GM23338 (cell line): Measurements from ENCODE around the gene ZNF594. TPM values are rescaled to one million over a fixed set of nuclear protein-coding genes. Genes with fewer than 3 reads are reported as not detected.

ENCODE experiments used
- ATAC-seq: fragments of 200-7000 bp; cut with Tn5 transposase; 3 replicates; pipeline ENCODE4 v1.9.1; 2020
- DNase-seq: peaks from one replicate; pipeline ENCODE4 v3.0.0-alpha.2; 2015; ENCODE audit warnings: low spot score
- H2AFZ ChIP-seq: fragments of 200-600 bp; sonication (generic); 2 replicates; pipeline ENCODE4 v1.8.0; 2016; ENCODE audit warnings: antibody characterized with exemption, mild to moderate bottlenecking, moderate library complexity
- H3F3A ChIP-seq: fragments of 200-600 bp; sonication (generic); replicated peaks from 2 replicates; pipeline ENCODE4 v1.8.0; 2017; ENCODE audit warnings: antibody characterized with exemption, mixed run types, low read depth
- H3K27ac ChIP-seq: fragments of 200-600 bp; sonication (generic); 2 replicates; pipeline ENCODE4 v1.6.1; 2016; ENCODE audit warnings: low read depth
- H3K27me3 ChIP-seq: fragments of 200-600 bp; sonication (generic); 2 replicates; pipeline ENCODE4 v1.8.0; 2016; ENCODE audit warnings: mild to moderate bottlenecking, mixed run types, moderate library complexity; ENCODE audit not compliant: insufficient read depth
- H3K36me3 ChIP-seq: fragments of 200-600 bp; sonication (generic); 2 replicates; pipeline ENCODE4 v1.8.0; 2016; ENCODE audit warnings: mild to moderate bottlenecking; ENCODE audit not compliant: insufficient read depth
- H3K4me1 ChIP-seq: fragments of 200-600 bp; sonication (generic); 2 replicates; pipeline ENCODE4 v1.8.0; 2016; ENCODE audit warnings: mild to moderate bottlenecking, moderate library complexity; ENCODE audit not compliant: insufficient read depth
- H3K4me2 ChIP-seq: fragments of 200-600 bp; sonication (generic); 2 replicates; pipeline ENCODE4 v1.7.1; 2017; ENCODE audit warnings: mixed run types
- H3K4me3 ChIP-seq: fragments of 200-600 bp; sonication (generic); 2 replicates; pipeline ENCODE4 v1.6.1; 2016; ENCODE audit warnings: mixed run types
- H3K79me2 ChIP-seq: fragments of 200-600 bp; sonication (generic); replicated peaks from 2 replicates; pipeline ENCODE4 v1.8.0; 2017; ENCODE audit warnings: mild to moderate bottlenecking; ENCODE audit not compliant: insufficient read depth
- H3K9me2 ChIP-seq: fragments of 200-600 bp; sonication (generic); 2 replicates; pipeline ENCODE4 v1.8.0; 2017; ENCODE audit not compliant: insufficient read depth
- H4K20me1 ChIP-seq: fragments of 200-600 bp; sonication (generic); replicated peaks from 2 replicates; pipeline ENCODE4 v1.8.0; 2017; ENCODE audit warnings: mild to moderate bottlenecking; ENCODE audit not compliant: insufficient read depth
- H3K27ac Mint-ChIP-seq: 2 replicates; pipeline ENCODE4 v1.8.0; 2020; ENCODE audit warnings: inconsistent platforms, mild to moderate bottlenecking, moderate library complexity, mixed read lengths
- H3K27me3 Mint-ChIP-seq: 3 replicates; pipeline ENCODE4 v1.8.0; 2022; ENCODE audit warnings: low read depth, mild to moderate bottlenecking, moderate library complexity, mixed read lengths, inconsistent platforms; ENCODE audit not compliant: insufficient read depth, poor library complexity
- H3K36me3 Mint-ChIP-seq: 3 replicates; pipeline ENCODE4 v1.8.0; 2021; ENCODE audit warnings: low read depth, mild to moderate bottlenecking, inconsistent platforms, moderate library complexity, mixed read lengths
- H3K4me1 Mint-ChIP-seq: 3 replicates; pipeline ENCODE4 v1.8.0; 2020; ENCODE audit warnings: mild to moderate bottlenecking, inconsistent platforms, mixed read lengths
- H3K4me3 Mint-ChIP-seq: 3 replicates; pipeline ENCODE4 v1.8.0; 2021; ENCODE audit warnings: moderate library complexity, mild to moderate bottlenecking, inconsistent platforms, mixed read lengths
- H3K9me3 Mint-ChIP-seq: 3 replicates; pipeline ENCODE4 v1.8.0; 2020; ENCODE audit warnings: moderate library complexity, mild to moderate bottlenecking, inconsistent platforms, mixed read lengths
- EZH2 ChIP-seq: fragments of 200-600 bp; sonication (generic); IDR thresholded peaks from one replicate; pipeline ENCODE4 v1.8.0; 2017; ENCODE audit warnings: antibody characterized with exemption, mild to moderate bottlenecking, low read depth; ENCODE audit not compliant: unreplicated experiment
- EZH2phosphoT487 ChIP-seq: fragments of 200-600 bp; sonication (generic); IDR thresholded peaks from one replicate; pipeline ENCODE4 v1.8.1; 2018; ENCODE audit warnings: antibody characterized with exemption; ENCODE audit not compliant: unreplicated experiment
- JUNB ChIP-seq: IDR thresholded peaks from one replicate; pipeline ENCODE4 v1.6.1; 2016; ENCODE audit warnings: antibody characterized with exemption; ENCODE audit not compliant: unreplicated experiment
- POLR2AphosphoS5 ChIP-seq: IDR thresholded peaks from 2 replicates; pipeline ENCODE4 v1.6.1; 2016; ENCODE audit warnings: antibody characterized with exemption, low read depth
- REST ChIP-seq: IDR thresholded peaks from one replicate; pipeline ENCODE4 v1.6.1; 2018; ENCODE audit warnings: antibody characterized with exemption; ENCODE audit not compliant: unreplicated experiment
- ZNF114 ChIP-seq: fragments of 250-450 bp; sonication (Bioruptor Pico); IDR thresholded peaks from 2 replicates; pipeline ENCODE4 v1.5.0; 2020; ENCODE audit warnings: mild to moderate bottlenecking, moderate library complexity
- ZNF331 ChIP-seq: fragments of 250-450 bp; sonication (Bioruptor Pico); IDR thresholded peaks from 2 replicates; pipeline ENCODE4 v1.5.0; 2020; ENCODE audit warnings: low read depth, mild to moderate bottlenecking, moderate library complexity
- polyA plus RNA-seq: library from polyadenylated mRNA; unstranded; fragments of >200 nt; fragmentation: Nextera tagmentation; extraction: Ambion mirVana; gene quantifications from 2 replicates; pipeline ENCODE4 v1.2.1, GENCODE V29; 2016
- total RNA-seq: library from RNA; depleted of rRNA; stranded (reverse); fragments of >200 nt; shearing (Covaris generic); gene quantifications from 2 replicates; pipeline ENCODE4 v1.2.3, GENCODE V29; 2014
- TF ChIP-seq, protein P1 (sequence below), 2 experiments: fragments of 200-600 bp in 1 of 2; sonication (generic) in 1 of 2; conservative IDR thresholded peaks; 2 replicates each; pipeline versions ENCODE4 v1.5.1 to v1.6.1; 2016 to 2017; ENCODE audit warnings: antibody characterized with exemption in 2 of 2, low read depth in 2 of 2, mild to moderate bottlenecking in 2 of 2, moderate library complexity in 1 of 2
- TF ChIP-seq, protein P2 (sequence below): fragments of 250-450 bp; sonication (Bioruptor Pico); IDR thresholded peaks from 2 replicates; pipeline ENCODE4 v1.5.0; 2020; ENCODE audit warnings: mild to moderate bottlenecking, moderate library complexity

ZNF594 gene
- total and polyA plus RNA-seq, 2 experiments from 2014 or later = 7.0 to 15.6 TPM

GRCh38 chr17:5203178-5203907 is 11.7 kb upstream of the ZNF594 start:
- no peaks in the 10 kb centered on the region for H3K36me3 Mint-ChIP-seq
- ATAC-seq = no peak
- H3K4me1 Mint-ChIP-seq = no peaks in the 10 kb centered on the region
- no peaks in the 10 kb centered on the region for H3K79me2 ChIP-seq
- DNase-seq = no peak
- H4K20me1 ChIP-seq = no peaks in the 10 kb centered on the region
- no peaks in the 10 kb centered on the region for H3K27me3 ChIP-seq
- peaks cover 4% of the 10 kb centered on the region for H3K27me3 Mint-ChIP-seq
- no peaks in the 10 kb centered on the region for H3K9me2 ChIP-seq
- H3K36me3 ChIP-seq = no peaks in the 10 kb centered on the region
- no peaks in the 10 kb centered on the region for H3K4me1 ChIP-seq
- H3K4me3 Mint-ChIP-seq = no peak overlapping the region; the same call in 2 of the 3 replicates
- no peak overlapping the region for H3K27ac Mint-ChIP-seq
- no peak for TF ChIP-seq JUNB
- no peak for TF ChIP-seq ZNF331
- no peak for TF ChIP-seq ZNF114 (CRISPR knock-in tag)
- H3K27ac ChIP-seq = no peak overlapping the region
- H3K4me3 ChIP-seq = no peak overlapping the region
- no peaks in the 10 kb centered on the region for H3F3A ChIP-seq
- H3K4me2 ChIP-seq = no peak overlapping the region
- H2AFZ ChIP-seq = no peak overlapping the region
- peaks cover 5% of the 10 kb centered on the region for H3K9me3 Mint-ChIP-seq

GRCh38 chr17:5201011-5201410 is 9.3 kb upstream of the ZNF594 start:
- H4K20me1 ChIP-seq = no peaks in the 10 kb centered on the region
- H3K9me2 ChIP-seq = no peaks in the 10 kb centered on the region
- Mint-ChIP-seq H3K9me3 (peaks cover 5% of the 10 kb centered on the region), H3K36me3 (no peaks in the 10 kb centered on the region), H3K4me1 (no peaks in the 10 kb centered on the region; the same call in 2 of the 3 replicates), H3K27me3 (peaks cover 3% of the 10 kb centered on the region), H3K27ac (no peak overlapping the region), H3K4me3 (no peak overlapping the region)
- no peak overlapping the region for H3K4me3 ChIP-seq
- H3K27ac ChIP-seq = no peak overlapping the region
- no peaks in the 10 kb centered on the region for H3K36me3 ChIP-seq
- H3F3A ChIP-seq = no peaks in the 10 kb centered on the region
- no peak overlapping the region for H3K4me2 ChIP-seq
- DNase-seq (no peak), ATAC-seq (no peak)
- H3K79me2 ChIP-seq = no peaks in the 10 kb centered on the region
- no peaks in the 10 kb centered on the region for H3K27me3 ChIP-seq
- no peak overlapping the region for H2AFZ ChIP-seq
- no peaks in the 10 kb centered on the region for H3K4me1 ChIP-seq
- TF ChIP-seq, protein P1, sequence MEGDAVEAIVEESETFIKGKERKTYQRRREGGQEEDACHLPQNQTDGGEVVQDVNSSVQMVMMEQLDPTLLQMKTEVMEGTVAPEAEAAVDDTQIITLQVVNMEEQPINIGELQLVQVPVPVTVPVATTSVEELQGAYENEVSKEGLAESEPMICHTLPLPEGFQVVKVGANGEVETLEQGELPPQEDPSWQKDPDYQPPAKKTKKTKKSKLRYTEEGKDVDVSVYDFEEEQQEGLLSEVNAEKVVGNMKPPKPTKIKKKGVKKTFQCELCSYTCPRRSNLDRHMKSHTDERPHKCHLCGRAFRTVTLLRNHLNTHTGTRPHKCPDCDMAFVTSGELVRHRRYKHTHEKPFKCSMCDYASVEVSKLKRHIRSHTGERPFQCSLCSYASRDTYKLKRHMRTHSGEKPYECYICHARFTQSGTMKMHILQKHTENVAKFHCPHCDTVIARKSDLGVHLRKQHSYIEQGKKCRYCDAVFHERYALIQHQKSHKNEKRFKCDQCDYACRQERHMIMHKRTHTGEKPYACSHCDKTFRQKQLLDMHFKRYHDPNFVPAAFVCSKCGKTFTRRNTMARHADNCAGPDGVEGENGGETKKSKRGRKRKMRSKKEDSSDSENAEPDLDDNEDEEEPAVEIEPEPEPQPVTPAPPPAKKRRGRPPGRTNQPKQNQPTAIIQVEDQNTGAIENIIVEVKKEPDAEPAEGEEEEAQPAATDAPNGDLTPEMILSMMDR (conservative IDR thresholded peaks at IDR 0.05; ENCODE audit: low read depth in 2 of 2) = no peak
- TF ChIP-seq EZH2 (no peak), JUNB (no peak), POLR2AphosphoS5 (no peak), EZH2phosphoT487 (no peak), REST (no peak)
- TF ChIP-seq, protein P2, sequence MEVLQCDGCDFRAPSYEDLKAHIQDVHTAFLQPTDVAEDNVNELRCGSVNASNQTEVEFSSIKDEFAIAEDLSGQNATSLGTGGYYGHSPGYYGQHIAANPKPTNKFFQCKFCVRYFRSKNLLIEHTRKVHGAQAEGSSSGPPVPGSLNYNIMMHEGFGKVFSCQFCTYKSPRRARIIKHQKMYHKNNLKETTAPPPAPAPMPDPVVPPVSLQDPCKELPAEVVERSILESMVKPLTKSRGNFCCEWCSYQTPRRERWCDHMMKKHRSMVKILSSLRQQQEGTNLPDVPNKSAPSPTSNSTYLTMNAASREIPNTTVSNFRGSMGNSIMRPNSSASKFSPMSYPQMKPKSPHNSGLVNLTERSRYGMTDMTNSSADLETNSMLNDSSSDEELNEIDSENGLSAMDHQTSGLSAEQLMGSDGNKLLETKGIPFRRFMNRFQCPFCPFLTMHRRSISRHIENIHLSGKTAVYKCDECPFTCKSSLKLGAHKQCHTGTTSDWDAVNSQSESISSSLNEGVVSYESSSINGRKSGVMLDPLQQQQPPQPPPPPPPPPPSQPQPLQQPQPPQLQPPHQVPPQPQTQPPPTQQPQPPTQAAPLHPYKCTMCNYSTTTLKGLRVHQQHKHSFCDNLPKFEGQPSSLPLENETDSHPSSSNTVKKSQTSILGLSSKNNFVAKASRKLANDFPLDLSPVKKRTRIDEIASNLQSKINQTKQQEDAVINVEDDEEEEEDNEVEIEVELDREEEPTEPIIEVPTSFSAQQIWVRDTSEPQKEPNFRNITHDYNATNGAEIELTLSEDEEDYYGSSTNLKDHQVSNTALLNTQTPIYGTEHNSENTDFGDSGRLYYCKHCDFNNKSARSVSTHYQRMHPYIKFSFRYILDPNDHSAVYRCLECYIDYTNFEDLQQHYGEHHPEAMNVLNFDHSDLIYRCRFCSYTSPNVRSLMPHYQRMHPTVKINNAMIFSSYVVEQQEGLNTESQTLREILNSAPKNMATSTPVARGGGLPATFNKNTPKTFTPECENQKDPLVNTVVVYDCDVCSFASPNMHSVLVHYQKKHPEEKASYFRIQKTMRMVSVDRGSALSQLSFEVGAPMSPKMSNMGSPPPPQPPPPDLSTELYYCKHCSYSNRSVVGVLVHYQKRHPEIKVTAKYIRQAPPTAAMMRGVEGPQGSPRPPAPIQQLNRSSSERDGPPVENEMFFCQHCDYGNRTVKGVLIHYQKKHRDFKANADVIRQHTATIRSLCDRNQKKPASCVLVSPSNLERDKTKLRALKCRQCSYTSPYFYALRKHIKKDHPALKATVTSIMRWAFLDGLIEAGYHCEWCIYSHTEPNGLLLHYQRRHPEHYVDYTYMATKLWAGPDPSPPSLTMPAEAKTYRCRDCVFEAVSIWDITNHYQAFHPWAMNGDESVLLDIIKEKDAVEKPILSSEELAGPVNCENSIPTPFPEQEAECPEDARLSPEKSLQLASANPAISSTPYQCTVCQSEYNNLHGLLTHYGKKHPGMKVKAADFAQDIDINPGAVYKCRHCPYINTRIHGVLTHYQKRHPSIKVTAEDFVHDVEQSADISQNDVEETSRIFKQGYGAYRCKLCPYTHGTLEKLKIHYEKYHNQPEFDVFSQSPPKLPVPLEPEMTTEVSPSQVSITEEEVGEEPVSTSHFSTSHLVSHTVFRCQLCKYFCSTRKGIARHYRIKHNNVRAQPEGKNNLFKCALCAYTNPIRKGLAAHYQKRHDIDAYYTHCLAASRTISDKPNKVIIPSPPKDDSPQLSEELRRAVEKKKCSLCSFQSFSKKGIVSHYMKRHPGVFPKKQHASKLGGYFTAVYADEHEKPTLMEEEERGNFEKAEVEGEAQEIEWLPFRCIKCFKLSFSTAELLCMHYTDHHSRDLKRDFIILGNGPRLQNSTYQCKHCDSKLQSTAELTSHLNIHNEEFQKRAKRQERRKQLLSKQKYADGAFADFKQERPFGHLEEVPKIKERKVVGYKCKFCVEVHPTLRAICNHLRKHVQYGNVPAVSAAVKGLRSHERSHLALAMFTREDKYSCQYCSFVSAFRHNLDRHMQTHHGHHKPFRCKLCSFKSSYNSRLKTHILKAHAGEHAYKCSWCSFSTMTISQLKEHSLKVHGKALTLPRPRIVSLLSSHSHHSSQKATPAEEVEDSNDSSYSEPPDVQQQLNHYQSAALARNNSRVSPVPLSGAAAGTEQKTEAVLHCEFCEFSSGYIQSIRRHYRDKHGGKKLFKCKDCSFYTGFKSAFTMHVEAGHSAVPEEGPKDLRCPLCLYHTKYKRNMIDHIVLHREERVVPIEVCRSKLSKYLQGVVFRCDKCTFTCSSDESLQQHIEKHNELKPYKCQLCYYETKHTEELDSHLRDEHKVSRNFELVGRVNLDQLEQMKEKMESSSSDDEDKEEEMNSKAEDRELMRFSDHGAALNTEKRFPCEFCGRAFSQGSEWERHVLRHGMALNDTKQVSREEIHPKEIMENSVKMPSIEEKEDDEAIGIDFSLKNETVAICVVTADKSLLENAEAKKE (CRISPR knock-in tag) = no peak
